Measurements from ENCODE around the gene MPND.
A peak's percentile ranks its signal among the peaks of the same experiment; 100 is the strongest.

The MPND gene

DNA sequence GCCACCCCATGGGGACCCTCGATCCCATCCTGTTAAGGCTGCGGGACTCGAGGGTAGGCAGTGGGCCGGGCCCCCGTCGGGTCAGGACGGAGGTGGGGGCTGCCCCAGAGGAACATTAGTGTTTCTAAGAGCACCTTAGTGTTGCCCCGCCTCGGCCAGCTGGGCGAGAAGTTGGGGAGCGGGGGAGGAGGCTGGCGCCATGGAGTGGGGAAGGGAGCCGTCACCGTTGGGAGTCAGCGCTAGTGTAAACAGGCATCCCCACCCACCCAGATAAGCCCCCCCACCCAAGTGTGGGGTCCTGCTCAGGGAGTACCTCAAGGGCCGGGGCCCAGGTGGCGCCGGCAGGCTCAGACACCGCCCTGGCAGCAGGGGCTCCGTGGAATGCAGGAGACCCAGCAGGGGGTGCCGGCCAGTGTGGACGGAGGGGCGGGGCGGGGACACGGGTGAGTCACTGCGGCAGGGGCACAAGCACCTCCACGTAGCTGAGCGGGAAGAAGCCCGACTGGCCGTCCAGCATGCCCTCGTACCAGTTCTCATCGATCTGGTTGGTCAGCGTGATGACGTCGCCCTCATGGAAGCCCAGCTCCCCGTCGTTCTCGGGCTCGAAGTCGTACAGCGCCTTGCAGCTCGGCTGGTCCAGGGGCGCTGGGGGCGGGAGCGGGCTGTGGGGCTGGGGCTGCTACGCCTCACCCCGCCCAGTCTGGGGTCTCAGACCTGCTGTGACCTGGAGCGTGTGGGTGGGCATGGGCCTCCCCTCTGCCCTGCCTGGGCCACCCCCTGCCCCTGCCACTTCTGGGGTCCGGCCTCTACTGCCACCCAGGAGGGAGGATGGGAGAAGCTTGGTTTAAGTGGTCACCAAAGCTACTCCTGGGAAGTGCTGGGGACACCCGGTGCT is 18.0 kb downstream of the MPND start:
- TF ChIP-seq, protein P1, sequence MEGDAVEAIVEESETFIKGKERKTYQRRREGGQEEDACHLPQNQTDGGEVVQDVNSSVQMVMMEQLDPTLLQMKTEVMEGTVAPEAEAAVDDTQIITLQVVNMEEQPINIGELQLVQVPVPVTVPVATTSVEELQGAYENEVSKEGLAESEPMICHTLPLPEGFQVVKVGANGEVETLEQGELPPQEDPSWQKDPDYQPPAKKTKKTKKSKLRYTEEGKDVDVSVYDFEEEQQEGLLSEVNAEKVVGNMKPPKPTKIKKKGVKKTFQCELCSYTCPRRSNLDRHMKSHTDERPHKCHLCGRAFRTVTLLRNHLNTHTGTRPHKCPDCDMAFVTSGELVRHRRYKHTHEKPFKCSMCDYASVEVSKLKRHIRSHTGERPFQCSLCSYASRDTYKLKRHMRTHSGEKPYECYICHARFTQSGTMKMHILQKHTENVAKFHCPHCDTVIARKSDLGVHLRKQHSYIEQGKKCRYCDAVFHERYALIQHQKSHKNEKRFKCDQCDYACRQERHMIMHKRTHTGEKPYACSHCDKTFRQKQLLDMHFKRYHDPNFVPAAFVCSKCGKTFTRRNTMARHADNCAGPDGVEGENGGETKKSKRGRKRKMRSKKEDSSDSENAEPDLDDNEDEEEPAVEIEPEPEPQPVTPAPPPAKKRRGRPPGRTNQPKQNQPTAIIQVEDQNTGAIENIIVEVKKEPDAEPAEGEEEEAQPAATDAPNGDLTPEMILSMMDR (IDR thresholded peaks at IDR 0.05; ENCODE audit: insufficient read depth, low read depth, low read length, missing control alignments): no peak
- DNase-seq (ENCODE audit: low read depth): no peak
- H3K4me3 ChIP-seq (ENCODE audit: low read length): no peak overlapping the region

DNA sequence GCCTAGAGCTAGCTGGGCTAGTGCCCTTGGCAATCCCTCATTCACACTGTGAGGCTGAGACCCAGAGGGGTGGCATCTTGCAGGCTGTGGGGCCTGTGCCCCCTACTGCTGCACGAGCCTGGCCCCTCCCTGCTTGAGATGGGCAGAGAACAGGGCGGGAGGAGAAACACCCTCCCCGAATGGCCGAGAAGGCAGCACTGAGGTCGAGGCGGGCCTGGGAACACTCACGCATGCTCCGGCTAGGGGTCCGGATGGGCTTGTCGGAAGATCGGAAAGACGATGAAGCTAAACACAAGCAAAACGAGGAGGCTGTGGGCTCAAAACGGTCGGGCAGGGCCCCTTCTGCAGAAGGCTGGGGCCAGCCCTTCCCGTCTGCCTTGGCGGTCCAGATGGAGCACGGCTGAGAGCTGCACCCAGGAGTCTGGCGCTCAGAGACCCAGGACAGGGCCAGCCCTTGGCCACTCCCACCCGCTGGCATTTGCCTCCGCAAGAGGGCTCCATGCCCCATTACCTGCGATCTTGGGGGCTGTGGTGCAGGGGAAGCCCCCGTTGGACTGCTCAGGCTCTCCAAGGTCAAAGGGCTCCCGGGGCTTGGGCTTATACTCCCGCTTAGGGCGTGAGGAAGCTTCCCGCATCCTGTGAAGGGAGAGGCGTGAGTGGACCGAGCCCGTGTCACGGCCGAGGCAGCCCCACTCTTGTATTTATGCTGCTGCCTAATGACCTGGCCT is 18.9 kb downstream of the MPND start:
- TF ChIP-seq, protein P1 (IDR thresholded peaks at IDR 0.05; ENCODE audit: insufficient read depth, low read depth, low read length, missing control alignments): no peak
- DNase-seq (ENCODE audit: low read depth): no peak
- no peak overlapping the region for H3K4me3 ChIP-seq (ENCODE audit: low read length)

DNA sequence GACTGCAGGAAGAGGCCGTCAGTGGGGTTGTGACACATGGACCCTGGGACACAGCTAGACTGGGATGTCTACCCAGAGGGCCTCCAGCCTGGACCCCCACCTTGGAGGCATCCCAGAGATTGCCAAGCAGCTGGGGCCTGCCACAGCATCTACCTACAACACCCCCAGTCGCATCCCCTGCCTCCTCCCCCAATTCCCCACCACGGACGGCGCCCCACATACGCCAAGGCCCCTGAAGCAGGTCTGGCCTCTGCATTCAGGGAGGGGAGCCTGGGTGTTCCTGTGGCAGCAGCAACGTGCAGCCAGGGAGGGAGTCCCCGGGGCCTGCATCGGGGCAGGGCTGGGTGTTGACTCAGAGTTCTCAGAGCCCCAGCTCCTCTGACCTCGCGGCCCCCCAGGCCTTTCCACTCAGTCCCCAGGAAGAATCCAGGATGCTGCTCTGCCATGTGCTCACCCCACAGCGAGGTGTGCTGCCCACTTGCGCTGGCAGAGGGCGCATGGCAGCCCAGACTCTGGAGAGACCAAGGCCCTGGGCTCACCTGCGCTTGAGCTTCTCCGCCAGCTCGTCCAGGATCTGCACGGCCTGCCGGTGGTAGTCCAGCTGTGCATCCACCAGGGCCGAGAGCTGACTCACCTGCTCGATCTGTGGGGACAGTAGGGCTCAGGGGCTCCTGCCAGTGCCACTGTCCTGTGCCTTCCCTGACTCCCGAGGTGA is 19.6 kb downstream of the MPND start:
- H3K4me3 ChIP-seq (ENCODE audit: low read length): no peak overlapping the region

DNA sequence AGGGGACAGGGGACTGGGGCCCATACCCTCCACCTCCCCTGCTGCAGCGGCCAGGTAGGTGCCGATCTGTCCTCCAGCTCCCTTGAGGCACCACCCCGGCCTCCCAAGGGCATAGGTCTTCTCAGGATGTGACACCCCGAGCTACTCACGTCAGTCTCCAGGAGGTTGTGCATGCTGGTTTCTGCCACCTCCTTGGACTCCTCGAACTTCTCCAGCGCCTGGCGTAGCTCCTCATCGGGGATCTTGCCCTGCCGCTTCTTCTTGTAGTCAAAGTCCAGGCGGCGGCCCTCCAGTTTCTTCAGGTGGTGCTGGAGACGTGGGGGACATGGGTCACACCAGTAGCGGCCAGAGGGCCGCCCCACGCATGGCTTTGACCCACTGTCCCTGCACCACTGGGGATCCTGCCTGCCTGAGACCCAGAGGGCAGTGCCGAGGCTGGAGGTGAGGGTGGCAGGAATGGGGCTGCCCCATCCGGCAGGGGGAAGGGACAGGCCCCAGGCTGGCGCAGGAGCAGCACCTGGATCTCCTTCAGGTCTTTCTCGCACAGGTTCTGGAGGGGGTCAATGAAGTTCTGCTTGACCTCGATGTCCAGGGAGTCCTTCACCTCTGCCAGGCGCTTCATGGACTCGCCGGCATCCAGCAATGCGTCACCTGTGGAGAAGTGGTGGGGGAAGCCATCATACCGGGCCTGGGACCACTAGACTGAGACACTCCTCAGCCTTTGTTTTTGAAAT is 20.4 kb downstream of the MPND start:
- DNase-seq (ENCODE audit: low read depth): no peak
- TF ChIP-seq, protein P1 (IDR thresholded peaks at IDR 0.05; ENCODE audit: insufficient read depth, low read depth, low read length, missing control alignments): no peak
- H3K4me3 ChIP-seq (ENCODE audit: low read length): no peak overlapping the region

More for the DNA sequence above, 19.6 kb downstream of the MPND start:
- DNase-seq (ENCODE audit: low read depth): no peak
- TF ChIP-seq, protein P1 (IDR thresholded peaks at IDR 0.05; ENCODE audit: insufficient read depth, low read depth, low read length, missing control alignments): peak; percentile 36

DNA sequence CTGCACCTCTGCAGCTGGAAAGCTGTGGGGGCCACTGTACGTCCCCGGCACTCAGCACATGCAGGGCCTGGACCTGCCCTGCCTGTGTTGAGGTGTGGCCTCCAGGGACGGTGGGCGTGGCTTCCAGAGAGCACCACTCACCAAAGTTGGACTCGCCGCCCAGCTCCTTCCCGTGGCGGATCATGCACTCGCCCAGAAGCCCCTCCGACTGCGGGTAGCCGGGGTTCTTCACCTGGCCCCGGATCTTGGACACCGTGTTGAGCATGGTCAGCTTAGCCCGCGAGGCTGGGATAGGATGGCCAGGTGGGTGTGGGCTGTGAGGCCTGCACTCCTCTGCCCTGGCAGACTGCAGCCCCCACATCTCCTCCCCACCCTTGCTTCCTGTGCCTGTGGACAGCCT is 22.0 kb downstream of the MPND start:
- TF ChIP-seq, protein P1 (IDR thresholded peaks at IDR 0.05; ENCODE audit: insufficient read depth, low read depth, low read length, missing control alignments): no peak
- no peak overlapping the region for H3K4me3 ChIP-seq (ENCODE audit: low read length)
- DNase-seq (ENCODE audit: low read depth): no peak
